ENCODE data around the gene OR14A16. TPM values are rescaled to one million over a fixed set of nuclear protein-coding genes. Genes with fewer than 3 reads are reported as not detected.

The OR14A16 gene, protein sequence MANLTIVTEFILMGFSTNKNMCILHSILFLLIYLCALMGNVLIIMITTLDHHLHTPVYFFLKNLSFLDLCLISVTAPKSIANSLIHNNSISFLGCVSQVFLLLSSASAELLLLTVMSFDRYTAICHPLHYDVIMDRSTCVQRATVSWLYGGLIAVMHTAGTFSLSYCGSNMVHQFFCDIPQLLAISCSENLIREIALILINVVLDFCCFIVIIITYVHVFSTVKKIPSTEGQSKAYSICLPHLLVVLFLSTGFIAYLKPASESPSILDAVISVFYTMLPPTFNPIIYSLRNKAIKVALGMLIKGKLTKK
- not detected in 2 replicates for total RNA-seq

DNA sequence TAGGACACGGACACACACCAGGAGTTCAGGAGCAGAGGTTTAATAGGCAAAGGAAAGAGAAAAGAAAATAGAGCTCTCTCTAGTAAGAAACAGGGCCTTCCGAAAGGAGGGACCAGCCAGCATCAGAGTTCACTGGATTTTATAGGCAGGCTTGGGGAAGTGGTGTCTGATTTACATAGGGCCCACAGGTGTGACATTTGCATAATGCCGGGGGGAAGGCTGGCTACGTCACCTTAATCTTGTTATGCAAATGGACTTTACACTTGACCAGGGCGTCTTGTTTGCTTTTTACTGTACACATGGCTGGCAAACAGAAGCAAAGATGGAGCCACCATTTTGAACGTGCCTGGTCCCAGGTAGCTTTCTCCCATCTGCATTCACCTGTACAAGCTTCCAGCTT lies at the start of gene OR14A16:
TSS of gene OR14A16 (minus strand) at position 97 of the 400 bp plus-strand sequence. CDS start 8,390 bp downstream, outside the sequence.

DNA sequence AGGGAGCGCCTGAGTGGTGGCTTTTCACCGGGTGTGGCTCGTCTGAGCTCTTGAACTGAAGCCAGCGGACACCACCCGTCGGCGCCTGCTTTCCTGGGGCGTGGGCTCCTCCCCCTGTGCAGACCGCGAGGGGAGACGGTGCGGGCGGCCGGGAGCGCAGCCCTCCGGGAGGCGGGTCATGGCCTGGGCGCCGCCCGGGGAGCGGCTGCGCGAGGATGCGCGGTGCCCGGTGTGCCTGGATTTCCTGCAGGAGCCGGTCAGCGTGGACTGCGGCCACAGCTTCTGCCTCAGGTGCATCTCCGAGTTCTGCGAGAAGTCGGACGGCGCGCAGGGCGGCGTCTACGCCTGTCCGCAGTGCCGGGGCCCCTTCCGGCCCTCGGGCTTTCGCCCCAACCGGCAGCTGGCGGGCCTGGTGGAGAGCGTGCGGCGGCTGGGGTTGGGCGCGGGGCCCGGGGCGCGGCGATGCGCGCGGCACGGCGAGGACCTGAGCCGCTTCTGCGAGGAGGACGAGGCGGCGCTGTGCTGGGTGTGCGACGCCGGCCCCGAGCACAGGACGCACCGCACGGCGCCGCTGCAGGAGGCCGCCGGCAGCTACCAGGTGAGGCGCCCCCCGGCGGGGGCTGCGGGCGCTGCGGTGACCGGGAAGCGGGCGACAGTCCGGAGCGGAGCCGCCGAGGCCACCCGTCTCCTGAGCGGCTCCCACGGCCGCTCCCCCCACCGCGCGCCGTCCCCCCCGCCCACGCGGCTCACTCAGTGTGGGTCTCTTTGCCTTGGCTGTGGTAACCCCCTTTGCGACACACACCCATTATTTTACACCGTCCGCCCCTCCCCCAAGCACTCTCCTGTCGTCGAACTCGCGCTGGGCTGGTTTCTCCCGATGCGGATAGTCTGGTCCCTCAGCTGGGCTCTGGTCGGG lies 33.4 kb upstream of the OR14A16 start, which contains the start of gene TRIM58:
TSS of gene TRIM58 (plus strand) at position 119 of the 916 bp plus-strand sequence. CDS start at position 179, 60 bp downstream.

DNA sequence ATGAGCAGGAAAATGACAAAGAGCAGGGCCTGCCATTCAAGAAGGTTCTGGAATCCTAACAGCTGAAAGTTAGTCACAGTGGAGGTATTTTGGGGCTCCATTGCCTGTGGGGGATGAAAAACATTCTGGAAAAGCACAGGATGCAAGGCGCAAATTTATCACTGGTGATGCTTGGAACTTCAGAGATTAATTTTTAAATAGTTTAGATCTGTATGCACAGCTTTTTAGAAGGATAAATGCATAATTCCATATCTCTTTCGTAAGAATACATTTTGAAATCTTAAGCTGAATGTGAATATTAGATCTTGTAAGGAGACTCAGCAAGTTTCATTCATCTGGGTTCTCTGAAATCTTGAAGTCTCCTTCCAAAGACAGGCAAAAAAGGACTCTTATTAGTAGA lies 17.9 kb upstream of the OR14A16 start, which contains the start of gene OR11L1:
TSS of gene OR11L1 (minus strand) at position 101 of the 400 bp plus-strand sequence. CDS start at position 101, 0 bp downstream.

Other genes with a start within 250 kb of the OR14A16 start
- gene OR2G2, start 235.8 kb downstream of the OR14A16 start, total RNA-seq: not detected in 2 replicates
- gene OR2G3, start 218.5 kb downstream of the OR14A16 start, total RNA-seq: not detected in 2 replicates
- gene OR13G1, start 144.4 kb downstream of the OR14A16 start, total RNA-seq: not detected in 2 replicates
- gene OR6F1, start 107.5 kb downstream of the OR14A16 start, total RNA-seq: not detected in 2 replicates
- gene OR14K1, start 85.5 kb downstream of the OR14A16 start, total RNA-seq: not detected in 2 replicates
- gene OR14A2, start 76.0 kb downstream of the OR14A16 start, total RNA-seq: not detected in 2 replicates
- not detected in 2 replicates for gene OR1C1, start 63.6 kb downstream of the OR14A16 start, total RNA-seq
- not detected in 2 replicates for gene OR11L1, start 17.8 kb upstream of the OR14A16 start, total RNA-seq
- gene TRIM58, start 33.1 kb upstream of the OR14A16 start, total RNA-seq: under 0.01 and 0.09 TPM in 2 replicates
- gene OR2W3, start 71.5 kb upstream of the OR14A16 start, total RNA-seq: not detected in 2 replicates
- not detected in 2 replicates for gene OR2T8, start 96.1 kb upstream of the OR14A16 start, total RNA-seq
- not detected in 2 replicates for gene OR2AJ1, start 100.8 kb upstream of the OR14A16 start, total RNA-seq
- gene OR2L8, start 124.7 kb upstream of the OR14A16 start, total RNA-seq: not detected in 2 replicates
- not detected in 2 replicates for gene OR2AK2, start 141.1 kb upstream of the OR14A16 start, total RNA-seq
- not detected in 2 replicates for gene OR2L5, start 189.5 kb upstream of the OR14A16 start, total RNA-seq
- not detected in 2 replicates for gene OR2L2, start 206.0 kb upstream of the OR14A16 start, total RNA-seq
- not detected in 2 replicates for gene OR2L3, start 222.7 kb upstream of the OR14A16 start, total RNA-seq

Data from endothelial cell of coronary artery (primary cell).